HAP-1 (cell line): ENCODE data around the gene HECTD4.

Source experiments
- DNase-seq, 2 experiments: peaks; one replicate each; pipeline ENCODE4 v3.0.0-alpha.2; 2016 to 2020; ENCODE audit warnings: low spot score in 2 of 2
- H3K27me3 ChIP-seq: fragments of 250-450 bp; sonication (Bioruptor Pico); 2 replicates; pipeline ENCODE4 v1.5.1; 2020; ENCODE audit warnings: low read depth, mild to moderate bottlenecking, moderate library complexity
- H3K36me3 ChIP-seq: fragments of 250-450 bp; sonication (Bioruptor Pico); replicated peaks from 2 replicates; pipeline ENCODE4 v1.5.1; 2020; ENCODE audit warnings: mild to moderate bottlenecking
- H3K4me1 ChIP-seq: fragments of 250-450 bp; sonication (Bioruptor Pico); 2 replicates; pipeline ENCODE4 v1.5.1; 2020; ENCODE audit warnings: mild to moderate bottlenecking
- H3K4me3 ChIP-seq: fragments of 250-450 bp; sonication (Bioruptor Pico); 2 replicates; pipeline ENCODE4 v1.5.1; 2020; ENCODE audit warnings: mild to moderate bottlenecking, moderate library complexity
- H3K9me3 ChIP-seq: fragments of 250-450 bp; sonication (Bioruptor Pico); 2 replicates; pipeline ENCODE4 v1.5.1; 2020; ENCODE audit warnings: mild to moderate bottlenecking, moderate library complexity
- in situ Hi-C: fragments of 300-500 bp; cut with MboI; formaldehyde crosslinking; loops from 3 replicates; pipeline ENCODE4 v1.14.3; 2020; ENCODE audit warnings: low sequenced_read_pairs, inconsistent platforms, mixed read lengths

HECTD4 gene

DNA sequence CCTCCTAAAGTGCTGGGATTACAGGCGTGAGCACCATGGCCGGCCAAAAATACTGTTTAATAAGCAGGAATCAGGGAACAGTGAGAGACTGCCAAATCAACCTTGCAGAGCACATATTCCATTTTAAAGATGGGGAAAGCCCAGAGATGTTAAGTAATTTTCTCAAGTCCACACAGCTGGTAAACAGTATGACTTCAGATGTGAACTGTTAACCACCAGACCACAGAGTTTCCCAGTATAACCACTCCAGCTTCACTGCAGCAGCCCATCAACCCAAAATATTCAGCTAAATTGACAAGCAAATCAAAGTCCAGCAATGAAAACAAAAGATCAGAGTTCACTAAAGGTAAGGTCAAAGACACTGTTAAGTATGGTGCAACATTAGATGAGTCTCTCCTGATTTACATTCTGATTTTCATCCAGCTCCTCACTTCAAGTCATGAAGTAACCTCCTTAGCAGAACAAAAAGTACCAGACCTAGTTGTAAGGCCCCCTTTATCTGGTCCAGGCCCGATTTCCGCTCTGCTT is 174.8 kb downstream of the HECTD4 start:
- in situ Hi-C loops = loop anchor here (5.0 kb wide), 1 partner anchor 175 kb away; the partner anchor contains the start of gene HECTD4
- peaks cover 15% of the 10 kb centered on the region for H3K4me1 ChIP-seq
- peaks cover 57% of the 10 kb centered on the region for H3K36me3 ChIP-seq
- no peaks in the 10 kb centered on the region for H3K27me3 ChIP-seq
- H3K4me3 ChIP-seq = no peak overlapping the region
- H3K9me3 ChIP-seq = no peaks in the 10 kb centered on the region
- no peak for DNase-seq

DNA sequence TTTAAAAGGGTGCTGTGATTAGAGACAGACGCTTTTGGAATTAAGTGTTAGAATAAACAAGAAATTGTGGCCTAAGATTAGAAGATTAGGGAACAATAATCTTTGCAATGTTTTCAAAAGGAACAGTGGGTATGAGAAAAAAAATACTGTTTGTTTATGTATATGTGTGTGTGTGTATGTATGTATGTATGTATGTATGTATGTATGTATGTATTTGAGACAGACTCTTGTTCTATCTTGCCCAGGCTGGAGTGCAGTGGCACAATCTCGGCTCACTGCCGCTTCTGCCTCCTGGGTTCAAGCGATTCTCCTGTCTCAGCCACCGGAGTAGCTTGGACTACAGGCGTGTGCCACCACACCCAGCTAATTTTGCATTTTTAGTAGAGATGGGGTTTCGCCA is 175.3 kb downstream of the HECTD4 start:
- in situ Hi-C loops = loop anchor here (5.0 kb wide), 1 partner anchor 175 kb away; the partner anchor contains the start of gene HECTD4
- Histone ChIP-seq H3K9me3 (no peaks in the 10 kb centered on the region), H3K27me3 (no peaks in the 10 kb centered on the region), H3K4me3 (no peak overlapping the region), H3K4me1 (peaks cover 15% of the 10 kb centered on the region), H3K36me3 (peaks cover 54% of the 10 kb centered on the region)
- no peak for DNase-seq

DNA sequence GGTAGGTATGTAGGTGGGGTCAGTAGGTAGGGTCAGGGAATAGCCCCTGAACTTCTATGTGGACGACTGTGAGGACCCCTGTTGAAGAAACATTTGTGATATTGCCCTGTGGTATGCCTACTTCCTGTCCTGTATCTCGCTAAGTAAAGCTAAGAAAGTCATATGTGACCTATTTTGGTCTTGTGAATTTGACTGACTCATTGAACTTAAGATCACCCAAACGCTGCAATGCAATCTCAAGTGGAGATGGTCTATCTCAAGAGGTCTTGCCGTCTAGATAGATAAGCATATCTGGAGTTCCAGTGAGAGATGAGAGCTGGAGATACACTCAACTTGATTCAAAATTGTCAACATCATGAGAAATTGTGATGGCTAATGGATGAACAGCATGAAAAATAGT is 183.1 kb downstream of the HECTD4 start:
- in situ Hi-C loops = no loop called here
- no peak for DNase-seq
- no peaks in the 10 kb centered on the region for H3K4me1 ChIP-seq
- H3K9me3 ChIP-seq = no peaks in the 10 kb centered on the region
- no peaks in the 10 kb centered on the region for H3K27me3 ChIP-seq
- no peak overlapping the region for H3K4me3 ChIP-seq
- H3K36me3 ChIP-seq = peaks cover 65% of the 10 kb centered on the region

DNA sequence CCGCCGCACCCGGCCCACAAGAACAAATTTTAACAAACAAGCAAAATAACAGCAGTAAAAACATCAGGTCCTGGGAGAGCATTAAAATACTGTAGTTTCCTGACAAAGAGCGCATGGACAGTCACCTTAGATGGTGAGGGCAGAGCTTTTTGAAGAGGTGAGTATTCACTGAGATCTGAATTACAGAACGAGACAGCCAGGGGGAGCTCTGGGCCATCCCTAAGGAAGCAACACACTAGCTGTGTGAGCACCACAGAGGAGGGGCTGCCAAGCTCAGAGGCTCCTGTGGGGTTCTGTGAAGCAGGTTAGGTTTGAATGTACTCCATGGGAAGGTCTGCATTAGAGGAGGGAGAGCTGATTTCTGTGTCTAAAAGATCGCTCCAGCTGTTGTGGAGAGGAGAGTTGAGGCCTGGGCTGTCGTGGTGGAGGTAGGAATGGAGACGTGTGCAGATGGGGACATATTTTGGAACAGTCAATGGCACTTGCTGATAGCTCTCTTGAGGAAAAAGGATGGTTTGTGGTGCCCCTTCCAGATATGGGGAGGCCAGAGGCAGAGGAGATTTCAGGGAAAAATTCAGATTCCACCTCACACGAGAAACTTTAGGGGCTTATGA is 184.0 kb downstream of the HECTD4 start:
- in situ Hi-C loops = no loop called here
- no peaks in the 10 kb centered on the region for H3K4me1 ChIP-seq
- H3K36me3 ChIP-seq = peaks cover 63% of the 10 kb centered on the region
- DNase-seq = peak; percentile 51 to 82
- H3K4me3 ChIP-seq = no peak overlapping the region
- no peaks in the 10 kb centered on the region for H3K27me3 ChIP-seq
- H3K9me3 ChIP-seq = no peaks in the 10 kb centered on the region

DNA sequence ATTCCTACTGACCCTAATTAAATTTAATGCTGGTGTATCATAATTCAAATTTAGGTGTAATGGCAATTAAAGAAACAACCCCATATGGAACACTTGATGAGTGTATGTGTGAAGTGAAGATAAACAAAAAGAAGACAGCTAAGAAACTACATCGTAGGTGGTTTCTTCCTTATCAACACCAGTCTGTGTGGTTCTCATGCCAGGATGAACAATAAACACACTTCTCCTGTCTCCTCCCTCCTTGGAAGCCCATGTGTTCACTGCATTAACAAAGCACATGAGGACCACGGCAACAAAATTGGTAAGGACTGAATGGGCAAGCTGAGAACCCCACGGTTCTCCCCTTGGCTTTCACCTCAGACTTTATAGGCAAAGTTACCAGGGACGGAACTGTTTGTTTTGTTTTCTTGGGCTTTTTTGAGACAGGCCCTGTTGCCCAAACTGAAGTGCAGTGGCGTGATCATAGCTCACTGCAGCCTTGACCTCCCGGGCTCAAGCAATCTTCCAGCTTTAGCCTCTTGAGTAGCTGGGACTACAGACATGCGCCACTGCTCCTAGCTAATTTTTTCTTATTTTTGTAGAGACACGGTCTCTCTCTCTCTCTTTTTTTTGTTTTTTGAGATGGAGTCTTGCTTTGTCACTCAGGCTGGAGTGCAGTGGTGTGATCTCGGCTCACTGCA is 185.9 kb downstream of the HECTD4 start:
- H3K4me3 ChIP-seq = no peak overlapping the region
- no peak for DNase-seq
- in situ Hi-C loops = no loop called here
- H3K36me3 ChIP-seq = peaks cover 68% of the 10 kb centered on the region
- no peaks in the 10 kb centered on the region for H3K4me1 ChIP-seq
- no peaks in the 10 kb centered on the region for H3K27me3 ChIP-seq
- no peaks in the 10 kb centered on the region for H3K9me3 ChIP-seq

DNA sequence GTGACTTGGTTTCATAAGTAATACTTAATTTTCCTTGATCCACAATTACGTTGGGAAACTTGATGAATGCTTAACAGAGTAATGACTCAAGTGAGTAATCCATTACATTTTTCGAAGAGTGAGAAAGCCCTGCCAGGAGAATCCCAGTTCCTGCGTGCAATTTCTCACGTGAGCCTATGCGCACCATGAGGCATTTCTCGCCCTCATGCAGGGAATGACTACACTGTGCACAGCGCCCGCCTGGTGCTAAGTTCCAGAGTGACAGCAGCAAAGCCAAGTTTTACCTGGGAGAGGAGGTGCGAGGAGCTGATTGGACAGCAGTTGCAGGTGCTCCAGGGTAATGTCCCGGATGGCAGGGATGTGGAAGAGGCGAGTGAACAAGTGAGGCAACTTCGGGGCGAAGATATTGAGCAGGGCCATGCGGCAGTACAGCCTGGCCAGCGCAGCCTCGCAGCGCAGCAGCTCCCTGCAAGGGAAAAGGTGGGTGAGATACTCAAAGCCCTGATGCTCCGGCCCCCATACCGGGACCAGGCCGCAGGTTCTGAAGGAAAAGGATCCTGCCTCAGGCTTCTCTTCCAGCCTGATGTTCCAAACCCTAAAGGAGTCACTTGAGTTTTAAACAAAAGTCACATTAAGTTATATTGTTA is 187.5 kb downstream of the HECTD4 start:
- H3K27me3 ChIP-seq = no peaks in the 10 kb centered on the region
- no peaks in the 10 kb centered on the region for H3K4me1 ChIP-seq
- peaks cover 73% of the 10 kb centered on the region for H3K36me3 ChIP-seq
- H3K4me3 ChIP-seq = no peak overlapping the region
- H3K9me3 ChIP-seq = no peaks in the 10 kb centered on the region
- in situ Hi-C loops = no loop called here
- no peak for DNase-seq

DNA sequence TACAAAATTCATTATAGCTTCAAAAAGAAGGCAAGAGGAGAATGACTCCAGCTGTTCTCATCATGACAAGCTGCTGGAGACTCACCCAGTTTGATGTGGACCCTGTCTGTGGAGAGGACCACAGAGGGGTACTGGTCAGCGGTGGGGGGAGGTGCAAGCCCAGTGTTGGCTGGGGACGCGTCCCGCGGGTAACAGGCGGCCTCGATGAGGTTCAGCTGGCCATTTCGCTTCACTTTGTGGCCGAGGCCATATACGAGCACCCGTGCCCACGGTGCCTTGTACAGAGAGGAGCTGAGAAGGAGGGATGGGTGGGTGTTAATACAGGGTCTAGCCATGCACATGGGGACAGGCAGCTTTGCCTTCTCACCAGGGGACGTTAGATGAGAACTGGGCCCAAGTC is 189.8 kb downstream of the HECTD4 start:
- Histone ChIP-seq H3K9me3 (no peaks in the 10 kb centered on the region), H3K4me3 (no peak overlapping the region), H3K4me1 (no peaks in the 10 kb centered on the region), H3K27me3 (no peaks in the 10 kb centered on the region), H3K36me3 (peaks cover 67% of the 10 kb centered on the region)
- in situ Hi-C loops = no loop called here
- DNase-seq = no peak

DNA sequence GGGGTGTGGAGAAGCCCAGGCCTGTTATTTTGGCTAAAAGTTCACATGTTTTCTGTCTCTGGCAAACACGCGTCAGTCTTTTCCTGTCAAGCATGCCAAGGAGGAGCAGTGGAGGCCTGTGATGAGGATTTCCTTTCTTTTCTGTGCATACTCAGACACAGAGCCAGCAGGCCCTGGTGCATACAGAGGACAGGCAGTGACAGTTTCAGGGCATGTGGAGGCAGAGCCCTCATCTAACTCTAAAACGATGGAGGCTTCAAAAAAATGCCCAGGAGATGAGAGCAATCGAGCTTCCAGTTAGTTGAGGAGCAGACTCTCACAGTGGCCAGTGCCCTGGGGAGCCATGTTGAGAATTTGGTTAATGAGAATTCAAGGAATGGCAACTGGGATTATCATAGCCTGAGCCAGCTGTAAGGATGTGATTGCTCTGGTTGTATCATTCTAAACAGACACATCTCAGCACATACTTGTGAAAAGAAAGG is 190.3 kb downstream of the HECTD4 start:
- in situ Hi-C loops = no loop called here

DNA sequence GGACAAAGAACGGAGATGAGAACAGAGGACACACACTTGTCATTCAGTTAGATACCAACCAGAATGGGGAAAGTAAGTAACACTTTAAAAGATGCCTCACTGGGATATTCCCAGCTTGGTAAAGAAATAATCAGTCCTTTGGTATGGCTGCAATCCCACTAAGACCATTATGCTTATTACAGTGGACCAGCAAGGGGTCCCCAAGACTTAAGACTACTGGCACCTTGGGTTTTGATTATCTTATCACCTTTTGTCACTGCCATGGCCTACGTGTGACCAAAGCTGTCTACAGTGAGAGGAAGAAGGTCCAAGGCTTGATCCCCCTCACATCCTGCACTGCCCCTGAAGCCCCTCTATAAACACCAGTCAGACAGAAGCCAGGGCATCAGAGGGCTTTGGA is 191.0 kb downstream of the HECTD4 start:
- in situ Hi-C loops = no loop called here
- H3K36me3 ChIP-seq = peaks cover 62% of the 10 kb centered on the region

More for the DNA sequence above, 190.3 kb downstream of the HECTD4 start:
- Histone ChIP-seq H3K4me1 (no peaks in the 10 kb centered on the region), H3K4me3 (no peak overlapping the region), H3K9me3 (no peaks in the 10 kb centered on the region), H3K27me3 (no peaks in the 10 kb centered on the region), H3K36me3 (peaks cover 65% of the 10 kb centered on the region)
- no peak for DNase-seq

DNA sequence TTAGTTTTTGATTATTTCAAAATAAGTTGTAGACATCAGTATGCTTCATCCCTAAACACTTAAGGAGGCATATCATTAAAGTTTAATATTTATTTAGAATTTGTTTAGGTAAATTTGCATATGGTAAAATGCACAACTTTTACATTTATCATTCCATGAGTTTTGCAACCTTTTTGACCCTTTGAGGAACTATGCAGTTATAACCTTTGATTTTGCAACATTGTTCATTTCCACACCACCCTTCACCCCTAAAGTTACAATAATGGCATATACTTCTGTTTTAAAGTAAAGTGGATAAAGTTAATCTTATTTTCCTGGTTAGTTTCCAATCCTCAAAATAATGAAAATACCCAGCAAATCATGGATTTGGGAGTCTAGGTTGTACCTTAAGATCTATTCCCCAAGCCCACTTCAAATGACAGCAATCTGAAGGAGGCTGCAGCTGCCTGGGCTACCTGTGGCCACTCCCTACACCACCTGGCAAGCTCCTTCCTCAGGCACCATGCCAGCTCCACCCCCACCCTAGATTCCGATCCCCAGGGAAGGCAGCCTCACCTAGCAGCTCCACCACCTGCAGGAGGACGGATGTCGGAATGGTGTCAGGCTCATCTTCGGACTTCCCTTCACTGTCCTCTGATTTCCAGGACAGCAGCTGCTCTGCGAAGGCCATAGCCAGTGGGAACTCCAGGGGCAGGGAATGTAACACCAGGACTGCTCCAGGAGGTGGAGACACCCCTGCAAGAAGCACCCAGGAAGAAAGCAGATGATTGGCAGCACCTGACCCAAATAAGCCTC is 191.8 kb downstream of the HECTD4 start:
- Histone ChIP-seq H3K4me3 (no peak overlapping the region), H3K27me3 (no peaks in the 10 kb centered on the region), H3K36me3 (peaks cover 58% of the 10 kb centered on the region), H3K9me3 (no peaks in the 10 kb centered on the region), H3K4me1 (no peaks in the 10 kb centered on the region)
- DNase-seq = no peak
- in situ Hi-C loops = no loop called here

More for the DNA sequence above, 191.0 kb downstream of the HECTD4 start:
- H3K4me1 ChIP-seq = no peaks in the 10 kb centered on the region
- DNase-seq = no peak
- H3K4me3 ChIP-seq = no peak overlapping the region
- no peaks in the 10 kb centered on the region for H3K27me3 ChIP-seq
- no peaks in the 10 kb centered on the region for H3K9me3 ChIP-seq

DNA sequence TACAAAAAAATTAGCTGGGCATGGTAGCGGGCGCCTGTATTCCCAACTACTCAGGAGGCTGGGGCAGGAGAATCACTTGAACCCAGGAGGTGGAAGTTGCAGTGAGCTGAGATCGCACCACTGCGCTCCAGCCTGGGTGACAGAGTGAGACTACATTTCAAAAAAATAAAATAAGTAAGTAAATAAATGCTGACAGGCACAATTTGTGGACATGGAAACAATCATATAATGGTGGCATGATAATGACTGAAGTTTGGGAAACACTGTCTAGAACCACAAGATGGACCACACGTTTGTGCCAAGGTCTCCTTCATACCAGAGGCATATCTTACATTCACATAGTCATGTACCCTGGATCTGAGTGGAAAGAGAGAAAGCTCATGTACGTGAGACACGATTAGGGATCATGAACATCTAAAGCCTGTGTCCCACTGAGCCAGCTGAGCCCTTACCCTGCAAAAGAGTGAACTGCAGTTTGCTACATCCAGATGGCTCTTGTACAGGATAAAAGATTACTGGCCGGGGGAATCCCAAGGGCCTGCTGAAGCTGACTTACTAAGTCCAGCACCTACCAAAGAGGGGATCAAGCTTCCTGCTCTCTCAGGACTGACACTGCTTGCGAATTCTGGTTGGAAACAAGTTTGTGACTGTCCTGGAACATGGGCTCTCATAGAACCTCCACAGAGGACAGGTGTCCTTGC is 194.0 kb downstream of the HECTD4 start:
- no peaks in the 10 kb centered on the region for H3K27me3 ChIP-seq

DNA sequence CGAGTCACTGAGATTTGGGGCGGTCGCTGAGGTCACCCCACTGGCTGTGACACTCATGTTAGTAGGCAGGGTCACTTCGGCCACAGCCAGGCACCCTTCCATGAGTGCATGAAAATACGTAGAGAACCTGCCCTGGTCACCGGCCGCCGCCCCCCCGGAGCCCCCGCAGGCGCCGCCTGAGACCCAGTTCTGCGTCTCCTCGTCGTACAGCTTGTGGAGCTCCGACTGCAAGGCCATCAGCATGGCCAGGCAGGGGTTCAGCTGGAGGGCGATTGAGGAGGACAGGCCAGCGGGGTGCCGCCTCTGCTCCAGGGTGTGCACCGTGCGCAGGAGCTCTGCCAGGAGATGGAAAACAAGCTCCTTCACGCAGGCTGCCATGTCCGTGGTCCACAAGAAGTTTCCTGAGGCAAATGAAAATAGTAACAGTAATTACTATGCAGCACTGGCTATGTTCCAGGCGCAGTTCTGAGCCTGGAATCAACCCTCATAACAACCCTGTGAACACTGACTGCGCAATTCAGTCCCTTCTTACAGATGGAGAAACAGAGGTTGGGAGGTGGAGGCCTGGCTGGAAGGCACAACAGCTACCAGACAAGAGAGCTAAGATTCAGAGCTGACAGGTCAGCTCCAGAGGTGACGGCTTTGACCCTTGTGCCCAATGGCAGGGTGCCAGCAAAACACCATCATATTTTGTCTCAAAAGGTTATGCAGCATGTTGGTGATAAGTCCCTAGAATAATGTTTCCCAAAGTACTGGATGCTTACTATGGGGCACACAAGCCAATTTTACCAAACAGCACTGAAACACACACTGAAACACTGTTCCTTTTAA is 196.9 kb downstream of the HECTD4 start:
- 0 out of 2 replicates have a peak, but pooled peaks cover 3% of the 10 kb centered on the region for H3K4me1 ChIP-seq
- peaks cover 47% of the 10 kb centered on the region for H3K36me3 ChIP-seq
- no peaks in the 10 kb centered on the region for H3K27me3 ChIP-seq
- no peak for DNase-seq
- in situ Hi-C loops = no loop called here
- H3K9me3 ChIP-seq = no peaks in the 10 kb centered on the region
- no peak overlapping the region for H3K4me3 ChIP-seq

More for the DNA sequence above, 194.0 kb downstream of the HECTD4 start:
- Histone ChIP-seq H3K9me3 (no peaks in the 10 kb centered on the region), H3K4me3 (no peak overlapping the region), H3K36me3 (peaks cover 60% of the 10 kb centered on the region), H3K4me1 (no peaks in the 10 kb centered on the region)
- no peak for DNase-seq
- in situ Hi-C loops = no loop called here
